Measurements from ENCODE around the gene REG3A.

The REG3A gene

DNA sequence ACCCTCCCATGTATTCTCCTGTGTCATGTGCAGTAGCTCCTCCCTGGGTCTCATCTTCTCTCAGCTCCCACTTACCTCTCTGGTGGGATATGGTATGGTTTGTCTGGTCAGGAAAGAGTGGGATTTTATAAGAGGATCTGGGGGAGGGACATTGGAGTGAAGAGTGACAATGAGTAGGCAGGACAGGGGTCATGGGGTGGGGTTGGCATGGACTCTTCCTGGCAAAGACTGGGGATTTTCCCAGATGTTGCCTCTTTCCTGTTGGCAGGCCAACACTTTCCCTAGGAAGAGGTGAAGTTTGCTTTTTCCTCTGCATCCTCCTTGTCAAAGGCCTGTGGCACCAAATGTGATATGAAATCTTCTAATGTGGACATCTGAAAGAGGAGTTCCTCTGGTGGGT, at the start of gene REG3A:
Gene REG3A (minus strand): TSS at position 101 of the 400 bp plus-strand sequence. CDS start 348 bp downstream, outside the sequence.
- DNase-seq (ENCODE audit: low spot score): no peak

GRCh38 chr2:79200762-79201161, 41.2 kb upstream of the REG3A start:
- DNase-seq (ENCODE audit: low spot score): no peak

GRCh38 chr2:79191816-79192215, 32.3 kb upstream of the REG3A start:
- DNase-seq (ENCODE audit: low spot score): no peak

- no peak for DNase-seq (ENCODE audit: low spot score)
Measured at GRCh38 chr2:79191081-79191480, 31.5 kb upstream of the REG3A start.

- no peak for DNase-seq (ENCODE audit: low spot score)
Measured at GRCh38 chr2:79189465-79189864, 29.9 kb upstream of the REG3A start.

GRCh38 chr2:79181617-79182016, 22.1 kb upstream of the REG3A start:
- no peak for DNase-seq (ENCODE audit: low spot score)

GRCh38 chr2:79180092-79180491, 20.5 kb upstream of the REG3A start:
- no peak for DNase-seq (ENCODE audit: low spot score)

DNA sequence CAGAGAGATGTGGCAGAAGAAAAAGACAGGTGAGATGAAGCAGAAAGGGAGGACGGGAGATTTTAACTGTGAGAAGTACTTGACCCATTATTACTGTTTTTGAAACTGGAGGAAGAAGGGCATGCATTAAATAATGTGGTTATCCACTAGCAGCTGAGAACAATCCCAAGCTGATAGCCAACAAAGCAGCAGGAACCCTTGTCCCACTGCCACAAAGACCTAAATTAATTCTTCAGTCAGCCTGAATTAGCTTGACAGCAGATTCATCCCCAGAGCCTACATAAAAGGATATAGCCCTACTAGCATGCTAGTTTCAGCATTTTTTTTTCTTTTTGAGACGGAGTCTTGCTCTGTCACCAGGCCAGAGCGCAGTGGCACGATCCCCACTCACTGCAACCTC, 19.5 kb upstream of the REG3A start:
- DNase-seq (ENCODE audit: low spot score): no peak

DNA sequence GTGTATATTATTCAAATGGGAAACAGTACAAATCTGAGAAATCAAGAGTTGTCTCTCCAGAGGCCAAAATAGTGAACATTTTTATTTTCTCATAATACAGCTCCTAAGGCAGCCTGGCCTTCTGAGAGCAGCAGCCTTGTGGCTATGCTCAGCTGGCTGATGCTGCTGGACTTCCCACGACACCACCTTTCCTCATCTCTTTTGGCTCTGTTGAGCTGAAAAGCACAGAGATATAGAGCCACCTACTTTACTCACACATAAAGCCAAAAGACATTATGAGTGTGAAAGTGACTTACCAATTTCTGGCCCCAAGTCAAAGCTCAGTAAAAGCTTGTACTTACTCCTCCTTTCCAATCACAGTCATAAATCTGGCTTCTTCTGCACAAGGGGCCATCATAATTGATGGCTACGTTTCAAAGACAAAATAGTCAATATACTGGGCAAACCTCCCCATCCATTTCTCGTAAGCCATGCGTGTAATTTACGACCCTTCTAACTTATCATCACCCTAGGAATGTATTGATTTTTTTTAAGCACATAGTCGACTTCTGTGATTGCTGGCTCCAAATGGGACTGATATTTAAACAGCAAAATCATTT, 18.6 kb upstream of the REG3A start:
- no peak for DNase-seq (ENCODE audit: low spot score)

DNA sequence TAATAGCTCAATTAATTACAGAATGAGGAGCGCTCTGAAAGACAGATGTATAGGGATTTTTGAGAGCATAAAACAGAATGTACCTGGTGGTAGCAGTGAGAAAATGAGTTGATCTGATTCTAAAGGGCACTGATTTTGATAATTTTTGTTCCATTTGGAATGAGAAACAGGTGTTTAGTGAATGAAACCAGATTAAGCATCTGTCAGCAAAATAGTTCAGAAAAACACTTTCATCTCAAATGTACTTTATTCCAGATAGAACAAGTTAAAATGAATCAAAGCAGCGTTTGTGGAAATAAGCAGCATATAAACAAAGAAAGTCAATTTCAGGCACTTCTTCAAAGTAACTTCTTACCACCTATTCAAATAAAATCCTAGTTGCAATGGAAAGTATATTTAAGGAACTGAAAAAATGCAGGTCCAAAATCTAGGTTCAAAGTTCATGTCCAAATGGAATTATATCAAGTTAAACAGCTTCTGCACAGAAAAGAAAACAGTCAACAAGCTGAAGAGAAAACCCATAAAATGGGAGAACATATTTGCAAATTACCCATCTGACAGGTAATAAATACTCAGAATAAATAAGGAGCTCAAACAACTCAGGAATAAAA, 11.9 kb upstream of the REG3A start:
- no peak for DNase-seq (ENCODE audit: low spot score)

GRCh38 chr2:79162801-79163200, 3.2 kb upstream of the REG3A start:
- no peak for DNase-seq (ENCODE audit: low spot score)

- no peak for DNase-seq (ENCODE audit: low spot score)
Measured at GRCh38 chr2:79162132-79162531, 2.6 kb upstream of the REG3A start.

- DNase-seq (ENCODE audit: low spot score): no peak
Measured at GRCh38 chr2:79159030-79159429, 523 bp downstream of the REG3A start.

- no peak for DNase-seq (ENCODE audit: low spot score)
Measured at GRCh38 chr2:79155826-79156476, 3.6 kb downstream of the REG3A start.

DNA sequence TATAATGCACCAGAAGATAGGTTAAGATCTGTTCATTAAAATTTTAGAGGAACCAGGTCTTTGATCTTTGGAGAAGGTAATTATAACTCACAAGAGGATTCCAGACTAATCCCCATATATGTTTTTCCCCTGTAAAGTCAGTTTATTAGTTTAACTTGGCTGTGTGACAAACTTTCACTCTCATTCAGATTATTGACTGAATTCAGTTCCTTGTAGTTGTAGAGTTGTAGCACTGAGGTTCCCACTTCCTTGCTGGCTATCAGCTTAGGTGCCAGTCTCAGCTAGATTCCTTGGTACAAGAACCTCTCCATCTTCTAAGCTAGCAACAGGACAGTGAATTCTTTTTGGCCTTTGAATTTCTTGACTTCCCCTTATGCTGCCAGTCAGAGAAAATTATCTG, 20.1 kb downstream of the REG3A start:
- no peak for DNase-seq (ENCODE audit: low spot score)

DNA sequence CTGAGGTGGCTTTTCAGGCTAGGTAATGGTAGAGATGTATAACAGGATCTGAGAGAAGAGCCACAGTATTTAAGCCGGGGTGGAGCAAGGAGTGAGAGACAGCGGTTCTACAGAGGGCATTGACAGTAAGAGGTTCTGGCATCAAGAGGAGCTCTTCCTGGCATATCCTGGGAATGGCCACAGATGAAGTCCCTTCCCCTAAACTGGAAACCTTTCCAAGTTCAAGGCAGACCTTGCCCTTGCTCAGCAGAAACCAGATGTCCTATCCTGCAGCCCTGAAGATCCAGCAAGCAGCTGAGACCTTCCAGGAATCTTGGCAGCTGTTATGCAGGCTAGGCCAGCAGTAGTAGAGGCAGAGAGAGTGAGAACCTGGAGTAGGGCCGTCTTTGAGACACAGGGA, 21.2 kb downstream of the REG3A start:
- DNase-seq (ENCODE audit: low spot score): no peak

DNA sequence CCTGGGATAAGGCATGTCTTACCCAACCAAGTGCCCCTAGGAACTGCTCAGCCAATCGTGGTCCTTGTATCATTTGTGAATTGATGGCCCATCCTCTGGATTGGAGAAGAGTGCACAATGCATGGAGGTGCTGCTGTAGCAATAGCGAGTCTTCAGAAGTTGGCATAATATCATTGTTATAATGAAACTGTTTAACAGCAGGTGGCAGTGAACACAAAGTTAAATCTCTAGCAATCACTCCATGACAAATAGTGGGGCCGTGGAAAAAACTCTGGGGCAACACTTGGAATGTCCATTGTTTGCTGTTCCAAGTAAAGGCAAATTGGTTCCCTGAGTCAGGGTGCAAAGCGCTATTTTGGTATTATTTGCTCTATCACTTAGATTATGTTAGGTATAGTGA, 27.9 kb downstream of the REG3A start:
- DNase-seq (ENCODE audit: low spot score): no peak

GRCh38 chr2:79129804-79130203, 29.7 kb downstream of the REG3A start:
- DNase-seq (ENCODE audit: low spot score): no peak

DNA sequence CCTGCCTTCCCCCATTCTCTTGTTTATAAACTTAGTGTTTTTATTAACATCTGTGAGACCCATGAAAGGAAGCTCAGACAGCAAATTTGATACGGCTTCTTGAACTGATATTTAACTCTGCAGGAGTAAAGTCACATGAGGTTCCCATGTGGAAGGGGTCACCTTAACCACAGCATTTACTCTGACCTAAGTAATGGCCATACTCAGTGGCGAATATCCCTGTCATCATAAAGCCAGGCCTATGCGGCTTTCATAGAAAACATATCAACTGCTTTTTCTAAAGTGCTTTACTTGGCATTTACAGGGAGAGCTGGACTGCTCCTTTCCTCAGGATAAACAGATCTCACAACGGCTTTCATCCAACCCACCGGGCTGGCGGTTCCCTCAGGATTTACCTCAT, 30.3 kb downstream of the REG3A start:
- DNase-seq (ENCODE audit: low spot score): no peak

- no peak for DNase-seq (ENCODE audit: low spot score)
Measured at GRCh38 chr2:79128406-79128805, 31.1 kb downstream of the REG3A start.

DNA sequence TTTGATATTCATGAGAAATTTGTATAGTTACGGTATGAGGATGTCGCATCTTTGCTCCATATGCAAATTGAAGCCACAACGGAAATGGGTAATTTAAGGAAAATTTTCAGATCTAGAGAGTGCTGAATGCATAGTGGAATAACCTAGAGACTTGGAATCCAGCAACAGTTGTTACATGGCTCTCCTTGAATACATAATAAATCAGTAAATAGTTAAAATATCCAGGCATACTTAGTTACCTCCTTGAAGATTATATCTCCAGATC, 33.9 kb downstream of the REG3A start:
- DNase-seq (ENCODE audit: low spot score): no peak

DNA sequence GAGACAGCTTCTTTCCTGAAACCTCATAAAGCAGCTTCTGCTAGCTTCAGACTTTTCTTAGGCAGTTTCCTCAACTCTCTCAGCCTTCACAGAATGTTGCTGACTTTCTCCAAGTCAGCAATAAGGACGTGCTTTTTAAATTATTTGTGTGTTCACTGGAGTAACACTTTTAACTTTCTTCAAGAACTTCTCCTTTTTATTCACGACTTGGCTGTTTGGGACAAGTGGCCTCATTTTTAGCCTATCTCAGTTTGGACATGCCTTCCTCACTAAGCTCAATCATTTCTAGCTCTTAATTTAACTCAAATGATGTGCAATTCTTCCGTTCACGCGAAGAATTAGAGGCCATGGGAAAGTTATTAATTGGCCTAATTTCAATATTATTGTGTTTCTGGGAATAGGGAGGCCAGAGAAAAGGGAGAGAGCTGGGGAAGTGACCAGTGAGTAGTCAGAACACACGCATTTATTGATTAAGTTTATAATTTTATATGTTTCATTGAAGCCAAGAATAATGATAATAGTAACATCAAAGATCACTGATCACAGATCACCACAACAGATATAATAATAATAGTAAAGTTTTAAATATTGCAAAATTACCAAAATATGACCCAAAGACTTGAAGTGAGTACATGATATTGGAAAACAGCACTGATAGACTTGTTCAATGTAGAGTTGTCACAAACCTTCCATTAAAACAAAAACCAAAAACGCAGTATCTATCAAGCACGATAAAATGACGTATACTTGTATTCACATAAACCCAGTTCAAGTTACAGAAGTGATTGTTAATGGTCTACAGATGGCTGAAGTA, 34.4 kb downstream of the REG3A start:
- DNase-seq (ENCODE audit: low spot score): no peak

DNA sequence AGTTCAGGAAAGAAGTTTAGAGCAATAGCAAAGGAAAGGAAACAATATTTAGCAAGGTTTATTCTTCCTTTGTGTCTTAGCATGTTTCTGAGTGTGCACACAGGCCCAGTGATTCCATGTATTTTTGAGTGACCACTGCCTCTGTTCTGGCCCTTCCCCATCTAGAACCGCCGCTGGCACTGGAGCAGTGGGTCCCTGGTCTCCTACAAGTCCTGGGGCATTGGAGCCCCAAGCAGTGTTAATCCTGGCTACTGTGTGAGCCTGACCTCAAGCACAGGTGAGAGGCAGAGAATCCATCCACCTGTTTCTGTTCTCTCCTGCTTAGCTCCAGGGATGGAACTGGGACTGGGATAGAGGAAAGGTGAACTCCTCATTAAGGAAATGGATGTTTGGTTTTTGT, 36.9 kb downstream of the REG3A start:
- no peak for DNase-seq (ENCODE audit: low spot score)
